ENCODE results near the gene VWA1.
A peak's percentile ranks its signal among the peaks of the same experiment; 100 is the strongest.
"Not testable (repeated sequence)": the region's sequence is repeated elsewhere in the genome, so short reads cannot be mapped to it uniquely, and the experiment has no call there.

VWA1 gene

DNA sequence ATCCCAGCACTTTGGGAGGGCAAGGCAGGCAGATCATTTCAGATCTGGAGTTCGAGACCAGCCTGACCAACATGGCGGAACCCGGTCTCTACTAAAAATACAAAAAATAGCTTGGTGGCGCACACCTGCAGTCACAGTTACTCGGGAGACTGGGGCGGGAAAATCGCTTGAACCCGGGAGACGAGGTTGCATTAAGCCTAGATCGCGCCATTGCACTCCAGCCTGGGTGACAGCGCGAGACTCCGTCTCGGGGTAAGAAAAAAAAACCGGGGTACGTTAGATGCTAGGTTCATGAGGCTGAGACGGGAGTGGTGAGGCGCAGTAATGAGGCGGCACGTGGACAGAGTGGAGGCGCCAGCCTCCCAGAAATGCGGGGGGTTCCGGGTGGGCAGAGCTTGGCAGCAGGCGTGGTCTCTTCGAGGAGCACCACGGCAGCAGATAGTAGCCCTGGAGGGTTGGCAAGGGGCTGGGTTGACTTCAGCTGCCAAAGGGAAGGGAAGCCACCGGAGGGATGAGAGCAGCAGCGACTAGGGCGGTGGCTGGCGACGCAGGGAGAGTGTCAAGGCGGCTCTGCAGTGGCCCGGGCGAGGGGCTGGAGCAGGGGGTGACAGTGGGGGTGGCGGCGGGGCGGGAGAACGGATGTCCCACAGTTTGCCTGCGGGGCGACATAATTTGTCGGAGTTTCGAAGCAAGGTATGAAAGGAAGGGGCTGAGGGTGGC is 29.2 kb upstream of the VWA1 start:
- DNase-seq (ENCODE audit: insufficient read length, low spot score), result no peak
- TF ChIP-seq, protein P1, sequence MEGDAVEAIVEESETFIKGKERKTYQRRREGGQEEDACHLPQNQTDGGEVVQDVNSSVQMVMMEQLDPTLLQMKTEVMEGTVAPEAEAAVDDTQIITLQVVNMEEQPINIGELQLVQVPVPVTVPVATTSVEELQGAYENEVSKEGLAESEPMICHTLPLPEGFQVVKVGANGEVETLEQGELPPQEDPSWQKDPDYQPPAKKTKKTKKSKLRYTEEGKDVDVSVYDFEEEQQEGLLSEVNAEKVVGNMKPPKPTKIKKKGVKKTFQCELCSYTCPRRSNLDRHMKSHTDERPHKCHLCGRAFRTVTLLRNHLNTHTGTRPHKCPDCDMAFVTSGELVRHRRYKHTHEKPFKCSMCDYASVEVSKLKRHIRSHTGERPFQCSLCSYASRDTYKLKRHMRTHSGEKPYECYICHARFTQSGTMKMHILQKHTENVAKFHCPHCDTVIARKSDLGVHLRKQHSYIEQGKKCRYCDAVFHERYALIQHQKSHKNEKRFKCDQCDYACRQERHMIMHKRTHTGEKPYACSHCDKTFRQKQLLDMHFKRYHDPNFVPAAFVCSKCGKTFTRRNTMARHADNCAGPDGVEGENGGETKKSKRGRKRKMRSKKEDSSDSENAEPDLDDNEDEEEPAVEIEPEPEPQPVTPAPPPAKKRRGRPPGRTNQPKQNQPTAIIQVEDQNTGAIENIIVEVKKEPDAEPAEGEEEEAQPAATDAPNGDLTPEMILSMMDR (IDR thresholded peaks at IDR 0.05; ENCODE audit: insufficient read depth, missing control alignments), result no peak
- FAIRE-seq, result no peak

DNA sequence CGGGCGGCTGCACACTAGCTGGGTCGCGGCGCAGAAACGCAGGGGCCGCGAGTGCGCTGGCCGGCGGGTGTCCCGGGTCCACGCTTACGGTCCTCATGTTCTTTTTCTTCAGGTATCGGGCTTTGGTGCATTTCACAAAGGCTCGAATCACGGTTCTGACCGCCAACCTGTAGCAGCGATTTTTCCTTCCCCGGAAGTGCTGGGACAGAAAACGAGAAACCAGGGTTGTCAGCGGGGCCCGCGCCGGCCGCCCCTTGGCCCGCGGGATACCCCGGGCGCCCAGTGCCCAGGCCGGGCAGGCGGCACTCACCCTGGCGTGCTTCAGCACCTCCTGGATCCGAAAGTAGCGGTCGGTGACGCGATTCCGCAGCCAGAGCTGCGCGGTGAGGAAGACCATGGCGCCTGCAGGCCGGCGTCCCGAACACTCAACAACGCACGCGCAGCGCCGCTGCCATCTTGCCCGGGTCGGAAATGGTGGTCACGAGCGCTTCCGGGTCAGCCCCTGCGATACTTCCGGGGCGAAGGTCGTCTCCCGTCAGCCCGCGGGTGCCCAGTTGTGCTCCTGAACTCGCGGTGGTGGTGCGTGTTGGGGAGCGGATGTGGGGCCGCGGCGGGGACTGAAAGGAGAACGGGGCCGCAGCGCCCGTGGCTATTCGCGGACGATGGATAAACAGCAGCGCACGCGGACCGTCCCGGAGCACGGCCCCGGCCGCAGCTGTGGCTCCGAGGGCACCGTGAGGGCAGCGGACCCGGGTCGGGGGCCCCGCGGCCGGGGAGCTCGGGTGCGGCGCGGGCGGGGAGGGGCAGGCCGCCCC is 28.5 kb upstream of the VWA1 start, which contains the start of gene MRPL20:
TSS of gene MRPL20 (minus strand) at position 473 of the 815 bp plus-strand sequence. CDS start at position 397, 76 bp downstream.
- DNase-seq (ENCODE audit: insufficient read length, low spot score) (peak; percentile 78), FAIRE-seq (no peak)
- TF ChIP-seq, protein P1 (IDR thresholded peaks at IDR 0.05; ENCODE audit: insufficient read depth, missing control alignments), result no peak

DNA sequence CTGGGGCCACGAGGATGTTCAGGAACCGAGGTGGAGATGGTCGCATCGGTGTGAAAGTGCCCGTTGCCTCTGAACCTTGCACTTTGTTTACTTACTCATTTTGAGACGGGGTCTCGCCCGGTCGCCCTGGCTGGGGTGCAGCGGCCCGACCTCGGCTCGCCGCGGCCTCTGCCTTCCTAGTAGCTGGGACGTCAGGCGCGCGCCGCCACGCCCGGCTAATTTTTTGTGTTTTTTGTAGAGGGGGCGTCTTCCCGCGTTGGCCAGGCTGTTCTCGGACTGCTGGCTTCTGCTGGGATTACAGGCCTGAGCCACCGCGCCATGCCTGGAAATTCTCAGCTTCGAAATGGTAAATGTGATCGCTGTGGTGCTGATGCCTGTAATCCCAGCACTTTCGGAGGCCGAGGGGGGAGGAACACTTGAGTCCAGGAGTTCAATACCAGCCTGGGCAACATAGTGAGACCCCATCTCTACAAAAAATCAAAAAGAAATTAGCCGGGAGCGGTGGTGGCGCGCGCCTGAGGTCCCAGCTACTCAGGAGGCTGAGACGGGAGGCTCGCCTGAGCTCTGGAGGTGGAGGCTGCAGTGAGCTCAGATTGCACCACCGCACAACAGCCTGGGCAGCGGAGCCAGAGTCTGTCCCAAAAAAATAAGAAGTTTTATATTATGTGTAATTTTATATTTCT is 27.7 kb upstream of the VWA1 start:
- DNase-seq (ENCODE audit: insufficient read length, low spot score) (no peak), FAIRE-seq (no peak)
- TF ChIP-seq, protein P1 (IDR thresholded peaks at IDR 0.05; ENCODE audit: insufficient read depth, missing control alignments), result no peak

DNA sequence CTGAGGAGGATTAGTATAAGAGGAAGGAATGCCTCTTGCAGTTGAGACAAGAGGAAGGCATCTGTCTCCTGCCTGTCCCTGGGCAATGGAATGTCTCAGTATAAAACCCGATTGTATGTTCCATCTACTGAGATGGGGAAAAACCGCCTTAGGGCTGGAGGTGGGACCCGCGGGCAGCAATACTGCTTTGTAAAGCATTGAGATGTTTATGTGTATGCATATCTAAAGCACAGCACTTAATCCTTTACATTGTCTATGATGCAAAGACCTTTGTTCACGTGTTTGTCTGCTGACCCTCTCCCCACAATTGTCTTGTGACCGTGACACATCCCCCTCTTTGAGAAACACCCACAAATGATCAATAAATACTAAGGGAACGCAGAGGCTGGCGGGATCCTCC is 25.3 kb upstream of the VWA1 start:
- FAIRE-seq, result not testable (repeated sequence)

DNA sequence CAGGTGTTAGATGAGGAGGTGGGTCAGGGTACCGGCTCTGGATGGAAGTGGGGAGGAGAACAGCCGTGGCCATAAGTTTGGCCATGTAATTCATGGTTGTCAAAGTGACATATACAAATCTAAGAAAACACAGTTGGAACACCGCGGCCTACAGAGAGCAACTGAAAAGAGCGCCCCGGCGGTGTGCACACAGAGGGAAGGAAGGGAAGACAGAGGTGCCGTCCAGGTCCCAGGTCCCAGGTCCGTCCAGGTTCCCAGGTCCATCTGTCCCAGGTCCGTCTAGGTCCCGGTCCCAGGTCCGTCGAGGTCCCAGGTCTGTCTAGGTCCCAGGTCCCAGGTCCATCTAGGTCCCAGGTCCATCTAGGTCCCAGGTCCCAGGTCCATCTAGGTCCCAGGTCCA is 23.9 kb upstream of the VWA1 start:
- FAIRE-seq (no peak), DNase-seq (ENCODE audit: insufficient read length, low spot score) (no peak)
- TF ChIP-seq, protein P1 (IDR thresholded peaks at IDR 0.05; ENCODE audit: insufficient read depth, missing control alignments), result no peak

More for the DNA sequence above, 25.3 kb upstream of the VWA1 start:
- DNase-seq (ENCODE audit: insufficient read length, low spot score), result not testable (repeated sequence)

DNA sequence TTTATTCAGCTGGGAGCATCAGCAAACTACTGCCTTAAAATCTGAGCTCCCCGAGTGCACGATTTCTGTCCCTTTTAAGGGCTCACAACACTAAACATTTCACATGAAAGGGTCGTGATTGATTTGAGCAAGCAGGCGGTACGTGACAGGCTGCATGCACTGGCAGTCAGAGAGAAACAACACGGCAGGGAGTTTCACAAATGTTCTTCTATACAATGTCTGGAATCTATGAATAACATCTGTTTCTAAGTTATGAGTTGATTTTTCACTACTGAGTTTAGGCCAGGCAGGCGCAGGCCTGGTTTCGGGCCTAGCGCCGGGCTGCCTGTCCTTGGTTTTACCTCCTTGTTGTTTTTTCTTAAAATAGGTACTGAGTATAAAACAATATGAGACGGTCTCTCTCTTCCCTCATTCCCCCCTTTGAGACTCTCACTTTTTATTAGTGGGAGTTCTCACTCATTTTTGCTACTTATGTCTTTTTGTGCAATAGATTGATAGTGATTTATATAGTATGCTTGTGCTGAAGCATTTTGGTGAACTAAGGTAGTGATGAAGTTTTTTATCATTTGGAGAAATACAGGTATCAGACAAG is 23.1 kb upstream of the VWA1 start:
- FAIRE-seq; DNase-seq (ENCODE audit: insufficient read length, low spot score): not testable (repeated sequence)

DNA sequence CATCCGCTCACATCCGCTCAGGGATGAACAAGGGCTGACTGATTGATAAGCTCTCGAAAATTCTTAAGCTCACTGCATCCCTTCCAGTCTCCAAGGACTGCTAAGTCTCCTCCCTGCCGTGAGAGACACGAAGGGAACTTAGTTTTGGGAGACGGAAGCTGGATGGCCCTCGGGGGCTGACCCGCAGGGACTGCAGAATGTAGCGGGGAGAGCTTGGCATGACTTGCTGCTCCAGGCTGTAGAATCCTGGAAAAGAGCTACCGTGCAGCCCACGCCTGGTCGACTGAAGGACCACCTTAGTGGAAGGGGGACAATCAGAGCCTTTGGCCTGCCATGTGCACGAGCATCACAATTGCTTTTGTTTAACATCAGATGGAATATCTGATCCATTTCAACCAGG is 19.7 kb upstream of the VWA1 start:
- FAIRE-seq (no peak), DNase-seq (ENCODE audit: insufficient read length, low spot score) (no peak)

DNA sequence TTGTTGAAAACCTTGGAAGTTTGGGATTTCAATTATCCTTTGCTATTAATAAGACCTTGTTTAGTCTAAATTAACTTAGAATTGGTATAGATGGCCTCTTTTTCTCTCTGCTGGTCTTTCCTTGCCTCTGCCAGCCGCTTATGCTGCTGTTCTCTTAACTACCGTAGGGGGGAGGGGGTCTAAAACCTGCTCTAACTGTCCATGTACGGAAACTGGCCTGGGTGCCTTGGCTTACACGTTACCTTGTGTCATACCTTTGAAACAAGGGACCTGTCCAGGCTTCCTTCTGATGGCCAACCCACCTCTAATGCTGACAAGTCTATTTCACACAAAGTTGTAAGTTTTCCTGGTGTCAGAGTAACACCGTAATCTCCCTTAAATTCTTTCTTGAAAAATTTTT is 18.1 kb upstream of the VWA1 start:
- DNase-seq (ENCODE audit: insufficient read length, low spot score); FAIRE-seq: not testable (repeated sequence)

More for the DNA sequence above, 19.7 kb upstream of the VWA1 start:
- TF ChIP-seq, protein P1 (IDR thresholded peaks at IDR 0.05; ENCODE audit: insufficient read depth, missing control alignments), result no peak

DNA sequence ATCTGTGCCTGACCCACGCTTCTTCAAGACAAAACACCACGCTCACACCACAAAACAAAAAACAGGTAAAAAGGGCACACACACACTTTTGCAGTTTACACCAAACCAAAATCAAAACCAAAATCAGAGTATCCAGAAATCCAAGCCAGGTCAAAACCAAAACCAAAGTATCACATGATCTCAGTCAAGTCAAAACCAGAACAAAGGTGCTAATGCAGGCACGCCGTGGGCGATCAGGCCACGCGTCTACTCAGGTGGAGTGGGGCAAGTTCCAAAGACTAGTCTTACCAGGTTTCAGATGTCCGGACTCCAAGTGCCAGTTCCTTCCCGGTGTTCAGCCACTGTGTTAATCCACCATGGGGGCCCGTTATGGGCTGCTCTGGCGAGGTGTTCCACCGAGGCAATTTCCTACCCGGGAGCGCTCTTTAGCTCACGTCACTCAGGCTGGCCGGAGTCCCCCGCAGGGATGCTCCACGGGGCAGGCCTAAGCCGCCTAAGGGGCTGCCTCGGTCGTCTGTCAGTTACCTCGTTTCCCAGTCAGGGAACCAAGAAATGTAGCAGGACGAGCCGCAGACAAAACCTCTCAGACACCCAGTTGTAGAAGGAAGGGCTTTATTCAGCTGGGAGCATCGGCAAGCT is 17.5 kb upstream of the VWA1 start:
- not testable (repeated sequence) for DNase-seq (ENCODE audit: insufficient read length, low spot score); FAIRE-seq

All from D721Med (cell line).